ENCODE data around the gene MARCHF7. TPM values are rescaled to one million over a fixed set of nuclear protein-coding genes. Genes with fewer than 3 reads are reported as not detected.
"Not testable (repeated sequence)": the region's sequence is repeated elsewhere in the genome, so short reads cannot be mapped to it uniquely, and the experiment has no call there.

MARCHF7 gene
- total RNA-seq: 89.5 and 92.8 TPM in 2 replicates
- long read RNA-seq, full-length matches to known transcripts: 170 of 747 reads
- long read RNA-seq, partial matches to known transcripts: 232 of 747 reads
- long read RNA-seq, other reads (novel, unspliced or antisense): 345 of 747 reads

DNA sequence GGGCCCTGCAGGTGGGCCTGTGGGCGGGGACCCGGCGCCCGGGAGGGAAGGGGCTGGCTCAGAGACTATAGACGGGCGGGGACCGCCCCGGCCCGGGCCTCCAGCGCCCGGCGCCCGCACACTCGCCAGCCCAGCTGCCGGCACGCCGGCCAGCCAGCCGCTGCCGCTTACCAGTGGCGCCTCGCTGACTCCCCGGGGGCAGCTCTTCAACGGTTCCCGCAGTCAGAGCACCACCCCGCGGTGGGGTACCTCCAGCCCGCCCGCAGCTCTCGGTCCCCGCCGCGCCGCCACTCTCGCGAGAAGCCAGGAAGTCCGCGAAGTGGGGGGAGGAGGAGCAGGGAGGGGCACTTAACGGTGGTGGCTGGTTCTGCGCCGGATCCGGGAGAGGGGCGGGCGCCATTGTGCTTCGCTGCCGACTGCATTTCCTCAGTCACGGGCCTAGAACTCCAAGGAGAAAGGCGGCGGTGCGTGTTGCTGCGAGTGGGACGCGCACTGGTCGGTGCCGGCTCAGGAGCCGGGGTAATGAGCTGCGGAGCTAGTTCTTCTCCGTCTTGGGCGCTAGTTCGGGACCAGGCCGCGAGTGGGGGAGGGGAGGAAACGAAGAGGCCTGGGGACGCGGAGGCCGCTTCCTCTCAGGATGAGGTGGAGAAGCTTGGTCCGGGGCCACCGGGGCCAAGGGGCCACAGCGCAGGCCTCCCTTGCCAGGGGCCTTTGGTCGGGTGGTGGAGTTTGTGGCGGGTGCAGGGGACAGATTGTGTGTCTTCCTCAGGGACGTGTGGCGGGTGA is at the start of gene MARCHF7:
TSS of gene MARCHF7 (plus strand) at position 364 of the 786 bp plus-strand sequence. CDS start 16,517 bp downstream, outside the sequence.
- Mint-ChIP-seq H3K27ac (ENCODE audit: unreplicated experiment) (peak within 1 kb of the TSS; percentile 100), H3K9me3 (ENCODE audit: unreplicated experiment) (no peaks in the 10 kb centered on the region), H3K36me3 (ENCODE audit: unreplicated experiment) (peaks cover 19% of the 10 kb centered on the region), H3K4me3 (ENCODE audit: unreplicated experiment) (peak within 1 kb of the TSS; percentile 99), H3K27me3 (ENCODE audit: unreplicated experiment) (no peaks in the 10 kb centered on the region), H3K4me1 (ENCODE audit: unreplicated experiment) (peaks cover 48% of the 10 kb centered on the region)
- TF ChIP-seq, protein P1, sequence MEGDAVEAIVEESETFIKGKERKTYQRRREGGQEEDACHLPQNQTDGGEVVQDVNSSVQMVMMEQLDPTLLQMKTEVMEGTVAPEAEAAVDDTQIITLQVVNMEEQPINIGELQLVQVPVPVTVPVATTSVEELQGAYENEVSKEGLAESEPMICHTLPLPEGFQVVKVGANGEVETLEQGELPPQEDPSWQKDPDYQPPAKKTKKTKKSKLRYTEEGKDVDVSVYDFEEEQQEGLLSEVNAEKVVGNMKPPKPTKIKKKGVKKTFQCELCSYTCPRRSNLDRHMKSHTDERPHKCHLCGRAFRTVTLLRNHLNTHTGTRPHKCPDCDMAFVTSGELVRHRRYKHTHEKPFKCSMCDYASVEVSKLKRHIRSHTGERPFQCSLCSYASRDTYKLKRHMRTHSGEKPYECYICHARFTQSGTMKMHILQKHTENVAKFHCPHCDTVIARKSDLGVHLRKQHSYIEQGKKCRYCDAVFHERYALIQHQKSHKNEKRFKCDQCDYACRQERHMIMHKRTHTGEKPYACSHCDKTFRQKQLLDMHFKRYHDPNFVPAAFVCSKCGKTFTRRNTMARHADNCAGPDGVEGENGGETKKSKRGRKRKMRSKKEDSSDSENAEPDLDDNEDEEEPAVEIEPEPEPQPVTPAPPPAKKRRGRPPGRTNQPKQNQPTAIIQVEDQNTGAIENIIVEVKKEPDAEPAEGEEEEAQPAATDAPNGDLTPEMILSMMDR (IDR thresholded peaks at IDR 0.05): peak; percentile 70
- peak; percentile 99 for DNase-seq (ENCODE audit: extremely low spot score, unreplicated experiment)

GRCh38 chr2:159667423-159667822 is 44.9 kb upstream of the MARCHF7 start:
- H3K36me3 Mint-ChIP-seq (ENCODE audit: unreplicated experiment); H3K27ac Mint-ChIP-seq (ENCODE audit: unreplicated experiment); DNase-seq (ENCODE audit: extremely low spot score, unreplicated experiment); H3K27me3 Mint-ChIP-seq (ENCODE audit: unreplicated experiment); H3K4me1 Mint-ChIP-seq (ENCODE audit: unreplicated experiment); H3K4me3 Mint-ChIP-seq (ENCODE audit: unreplicated experiment); H3K9me3 Mint-ChIP-seq (ENCODE audit: unreplicated experiment): not testable (repeated sequence)

- TF ChIP-seq, protein P1 (IDR thresholded peaks at IDR 0.05): no peak
- H3K27ac Mint-ChIP-seq (ENCODE audit: unreplicated experiment): no peak overlapping the region
- DNase-seq (ENCODE audit: extremely low spot score, unreplicated experiment): no peak
- no peak overlapping the region for H3K4me3 Mint-ChIP-seq (ENCODE audit: unreplicated experiment)
- no peaks in the 10 kb centered on the region for H3K4me1 Mint-ChIP-seq (ENCODE audit: unreplicated experiment)
- peaks cover 4% of the 10 kb centered on the region for H3K36me3 Mint-ChIP-seq (ENCODE audit: unreplicated experiment)
- H3K9me3 Mint-ChIP-seq (ENCODE audit: unreplicated experiment): no peaks in the 10 kb centered on the region
- H3K27me3 Mint-ChIP-seq (ENCODE audit: unreplicated experiment): no peaks in the 10 kb centered on the region
These were observed 41.3 kb upstream of the MARCHF7 start for GRCh38 chr2:159671047-159671446.

- Mint-ChIP-seq H3K27ac (ENCODE audit: unreplicated experiment) (no peak overlapping the region), H3K4me3 (ENCODE audit: unreplicated experiment) (no peak overlapping the region), H3K27me3 (ENCODE audit: unreplicated experiment) (no peaks in the 10 kb centered on the region), H3K4me1 (ENCODE audit: unreplicated experiment) (peaks cover under 1% of the 10 kb centered on the region), H3K9me3 (ENCODE audit: unreplicated experiment) (no peaks in the 10 kb centered on the region), H3K36me3 (ENCODE audit: unreplicated experiment) (peaks cover 2% of the 10 kb centered on the region)
- no peak for DNase-seq (ENCODE audit: extremely low spot score, unreplicated experiment)
- TF ChIP-seq, protein P1 (IDR thresholded peaks at IDR 0.05): peak; percentile 54
These were observed 34.7 kb upstream of the MARCHF7 start for GRCh38 chr2:159677654-159678053.

DNA sequence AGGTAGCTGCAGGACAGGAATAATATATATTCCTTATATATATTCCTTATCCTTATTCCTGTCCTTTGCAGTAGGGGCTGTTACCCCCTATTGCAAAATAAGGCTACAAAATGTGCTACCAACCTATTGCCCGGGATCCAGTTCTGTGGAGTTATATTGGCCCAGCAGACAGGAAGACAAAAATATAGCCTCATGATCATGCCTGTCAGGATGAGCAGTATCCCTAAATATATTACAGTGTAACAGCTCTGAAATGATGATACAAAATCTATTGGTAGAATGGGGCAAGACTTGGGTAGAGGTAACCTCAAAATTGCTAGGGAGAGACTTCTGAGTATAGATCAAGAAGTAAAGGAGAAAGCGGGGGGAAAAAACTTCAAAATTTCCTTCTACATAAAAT is 31.6 kb upstream of the MARCHF7 start:
- H3K27me3 Mint-ChIP-seq (ENCODE audit: unreplicated experiment): no peaks in the 10 kb centered on the region
- H3K27ac Mint-ChIP-seq (ENCODE audit: unreplicated experiment): no peak overlapping the region
- no peak for DNase-seq (ENCODE audit: extremely low spot score, unreplicated experiment)
- peaks cover 14% of the 10 kb centered on the region for H3K4me1 Mint-ChIP-seq (ENCODE audit: unreplicated experiment)
- no peak overlapping the region for H3K4me3 Mint-ChIP-seq (ENCODE audit: unreplicated experiment)
- no peaks in the 10 kb centered on the region for H3K36me3 Mint-ChIP-seq (ENCODE audit: unreplicated experiment)
- H3K9me3 Mint-ChIP-seq (ENCODE audit: unreplicated experiment): no peaks in the 10 kb centered on the region
- TF ChIP-seq, protein P1 (IDR thresholded peaks at IDR 0.05): no peak

All from osteocyte (in vitro differentiated cells).